Fibroblast of lung (primary cell): Measurements from ENCODE around the gene STMN1. TPM values are rescaled to one million over a fixed set of nuclear protein-coding genes. Genes with fewer than 3 reads are reported as not detected.

ENCODE experiments used
- DNase-seq, 2 donors: peaks; one replicate each; pipeline versions ENCODE4 v3.0.0 to v3.0.0-alpha.2; 2010; ENCODE audit warnings: low read depth in 2 of 2
- H2AFZ ChIP-seq: 2 replicates; pipeline ENCODE4 v1.5.1; 2012; ENCODE audit warnings: low read length, control low read depth, inconsistent platforms
- H3K27ac ChIP-seq: 2 replicates; pipeline ENCODE4 v1.5.1; 2011; ENCODE audit warnings: low read length, control low read depth; ENCODE audit not compliant: insufficient read depth
- H3K27me3 ChIP-seq: 2 replicates; pipeline ENCODE4 v1.5.1; 2011; ENCODE audit warnings: mild to moderate bottlenecking, low read length; ENCODE audit not compliant: control insufficient read depth, insufficient read depth
- H3K36me3 ChIP-seq: 2 replicates; pipeline ENCODE4 v1.5.1; 2011; ENCODE audit warnings: low read length; ENCODE audit not compliant: control insufficient read depth, insufficient read depth
- H3K4me1 ChIP-seq: 2 replicates; pipeline ENCODE4 v1.5.1; 2011; ENCODE audit warnings: low read length; ENCODE audit not compliant: control insufficient read depth, insufficient read depth; ENCODE audit errors: extremely low read depth
- H3K4me2 ChIP-seq: 2 replicates; pipeline ENCODE4 v1.5.1; 2011; ENCODE audit warnings: low read length, control low read depth; ENCODE audit not compliant: insufficient read depth; ENCODE audit errors: extremely low read depth
- H3K4me3 ChIP-seq, 4 experiments: fragments of 200-600 bp in 1 of 4; sonication (generic) in 1 of 4; replicated peaks in 1 of 4; 2 replicates each; pipeline ENCODE4 v1.5.1; 2011 to 2016; ENCODE audit warnings: low read length in 4 of 4, low read depth in 3 of 4, mild to moderate bottlenecking in 3 of 4, control low read depth in 2 of 4, inconsistent platforms in 1 of 4, mixed read lengths in 1 of 4; ENCODE audit not compliant: insufficient read depth in 1 of 4; ENCODE audit errors: control extremely low read depth in 1 of 4
- H3K79me2 ChIP-seq: 2 replicates; pipeline ENCODE4 v1.5.1; 2012; ENCODE audit warnings: mild to moderate bottlenecking, low read length, inconsistent platforms; ENCODE audit not compliant: control insufficient read depth, insufficient read depth
- H3K9ac ChIP-seq: 2 replicates; pipeline ENCODE4 v1.5.1; 2011; ENCODE audit warnings: mild to moderate bottlenecking, low read length, control low read depth; ENCODE audit not compliant: insufficient read depth
- H3K9me3 ChIP-seq: 2 replicates; pipeline ENCODE4 v1.5.1; 2012; ENCODE audit warnings: low read depth, low read length; ENCODE audit not compliant: control insufficient read depth, insufficient read depth
- H4K20me1 ChIP-seq: 2 replicates; pipeline ENCODE4 v1.5.1; 2011; ENCODE audit warnings: low read length; ENCODE audit not compliant: control insufficient read depth, insufficient read depth; ENCODE audit errors: extremely low read depth
- CTCF ChIP-seq, 2 donors: IDR thresholded peaks in 1 of 2; conservative IDR thresholded peaks in 1 of 2; 1 replicate in 1 of 2; 2 replicates in 1 of 2; pipeline ENCODE4 v1.5.1; 2011 to 2012; ENCODE audit warnings: low read length in 2 of 2, control low read depth in 1 of 2, inconsistent platforms in 1 of 2, low read depth in 1 of 2, mild to moderate bottlenecking in 1 of 2
- EZH2 ChIP-seq: IDR thresholded peaks from 2 replicates; pipeline ENCODE4 v1.5.1; 2012; ENCODE audit warnings: low read length, control low read depth, mild to moderate bottlenecking; ENCODE audit errors: missing control alignments
- polyA plus RNA-seq, 2 donors: library from polyadenylated mRNA; depleted of rRNA in 1 of 2; stranded (reverse) in 1 of 2; unstranded in 1 of 2; fragments of >200 nt; gene quantifications; 2 replicates each; pipeline ENCODE4 v1.2.1, GENCODE V29; 2011 to 2012; ENCODE audit warnings: missing spikeins in 1 of 2
- total RNA-seq: library from RNA; depleted of rRNA; stranded (reverse); fragments of >200 nt; gene quantifications from 2 replicates; pipeline ENCODE4 v1.2.1, GENCODE V29; 2014

The STMN1 gene
- total and polyA plus RNA-seq, 2 donors (not counting 1 experiment from before 2014, with no cell fraction given), result 90.7 to 94.7 TPM

- no peak overlapping the region for H3K27ac ChIP-seq
- DNase-seq, result no peak
- H3K36me3 ChIP-seq, result no peaks in the 10 kb centered on the region
- no peak overlapping the region for H3K4me3 ChIP-seq
- H2AFZ ChIP-seq, result no peak overlapping the region
- peaks cover 7% of the 10 kb centered on the region for H3K4me1 ChIP-seq
- H3K4me2 ChIP-seq, result no peak overlapping the region
- H3K27me3 ChIP-seq, result no peaks in the 10 kb centered on the region
- no peaks in the 10 kb centered on the region for H3K79me2 ChIP-seq
- TF ChIP-seq EZH2 (no peak), CTCF (conservative IDR thresholded peaks at IDR 0.05 in 1 of 2, IDR thresholded peaks at IDR 0.05 in 1 of 2; ENCODE audit: low read depth in 1 of 2, low read length in 2 of 2) (no peak)
- H3K9me3 ChIP-seq, result no peaks in the 10 kb centered on the region
- H4K20me1 ChIP-seq, result no peaks in the 10 kb centered on the region
- H3K9ac ChIP-seq, result no peak overlapping the region
Observed at GRCh38 chr1:25878690-25879089, 27.5 kb downstream of the STMN1 start.

GRCh38 chr1:25877155-25877554 lies 29.1 kb downstream of the STMN1 start:
- Histone ChIP-seq H2AFZ (no peak overlapping the region), H3K9ac (no peak overlapping the region), H3K27ac (no peak overlapping the region), H3K27me3 (no peaks in the 10 kb centered on the region), H3K4me3 (no peak overlapping the region), H3K9me3 (no peaks in the 10 kb centered on the region), H3K36me3 (no peaks in the 10 kb centered on the region), H3K79me2 (no peaks in the 10 kb centered on the region), H4K20me1 (no peaks in the 10 kb centered on the region), H3K4me2 (no peak overlapping the region), H3K4me1 (peaks cover 14% of the 10 kb centered on the region)
- no peak for DNase-seq
- TF ChIP-seq CTCF (conservative IDR thresholded peaks at IDR 0.05 in 1 of 2, IDR thresholded peaks at IDR 0.05 in 1 of 2; ENCODE audit: low read depth in 1 of 2, low read length in 2 of 2) (no peak), EZH2 (no peak)

- H3K9me3 ChIP-seq, result no peaks in the 10 kb centered on the region
- H3K4me2 ChIP-seq, result no peak overlapping the region
- no peak overlapping the region for H3K4me3 ChIP-seq
- H3K27me3 ChIP-seq, result no peaks in the 10 kb centered on the region
- no peak for TF ChIP-seq EZH2
- TF ChIP-seq CTCF (conservative IDR thresholded peaks at IDR 0.05 in 1 of 2, IDR thresholded peaks at IDR 0.05 in 1 of 2; ENCODE audit: low read depth in 1 of 2, low read length in 2 of 2), result no peak
- no peaks in the 10 kb centered on the region for H3K36me3 ChIP-seq
- H3K9ac ChIP-seq, result no peak overlapping the region
- H3K4me1 ChIP-seq, result peaks cover 17% of the 10 kb centered on the region
- H4K20me1 ChIP-seq, result no peaks in the 10 kb centered on the region
- H3K79me2 ChIP-seq, result no peaks in the 10 kb centered on the region
- DNase-seq, result no peak
- no peak overlapping the region for H3K27ac ChIP-seq
- H2AFZ ChIP-seq, result no peak overlapping the region
Observed at GRCh38 chr1:25876693-25877077, 29.5 kb downstream of the STMN1 start.
